Suprapubic skin (tissue), 4 donors: Measurements from ENCODE around the gene COL4A6. TPM values are rescaled to one million over a fixed set of nuclear protein-coding genes. Genes with fewer than 3 reads are reported as not detected.

Source experiments
- DNase-seq, 2 donors: peaks; one replicate each; pipeline ENCODE4 v3.0.0-alpha.2; 2019; ENCODE audit warnings: low spot score in 2 of 2
- H3K27ac ChIP-seq: fragments of 200-600 bp; sonication (generic); one replicate; pipeline ENCODE4 v1.5.1; 2019
- H3K27me3 ChIP-seq: fragments of 200-600 bp; sonication (generic); one replicate; pipeline ENCODE4 v1.5.1; 2019
- H3K36me3 ChIP-seq: fragments of 200-600 bp; sonication (generic); one replicate; pipeline ENCODE4 v1.5.1; 2019
- H3K4me1 ChIP-seq: fragments of 200-600 bp; sonication (generic); one replicate; pipeline ENCODE4 v1.5.1; 2019
- H3K4me3 ChIP-seq: fragments of 200-600 bp; sonication (generic); one replicate; pipeline ENCODE4 v1.5.1; 2019; ENCODE audit warnings: mild to moderate bottlenecking
- H3K9me3 ChIP-seq: fragments of 200-600 bp; sonication (generic); one replicate; pipeline ENCODE4 v1.5.1; 2019
- CTCF ChIP-seq, 2 donors: fragments of 200-600 bp in 1 of 2; fragments of 450-650 bp in 1 of 2; sonication (generic) in 1 of 2; IDR thresholded peaks; one replicate each; pipeline ENCODE4 v1.5.1; 2016 to 2019; ENCODE audit warnings: antibody characterized with exemption in 2 of 2, mild to moderate bottlenecking in 1 of 2, moderate library complexity in 1 of 2
- EP300 ChIP-seq: sonication (generic); formaldehyde crosslinking; IDR thresholded peaks from one replicate; pipeline ENCODE4 v1.6.1; 2017; ENCODE audit warnings: antibody characterized with exemption
- POLR2A ChIP-seq, 2 donors: fragments of 450-650 bp; IDR thresholded peaks; one replicate each; pipeline ENCODE4 v1.6.1; 2017; ENCODE audit warnings: antibody characterized with exemption in 2 of 2, mild to moderate bottlenecking in 2 of 2, moderate library complexity in 2 of 2
- POLR2AphosphoS5 ChIP-seq, 3 donors: sonication (generic); formaldehyde crosslinking; IDR thresholded peaks; one replicate each; pipeline ENCODE4 v1.6.1; 2017; ENCODE audit warnings: antibody characterized with exemption in 3 of 3
- WGBS: methylation state at CpG from one replicate; pipeline ENCODE4 v1.1.5; 2018; 5-methylcytosine and 5-hydroxymethylcytosine counted together
- total RNA-seq, 4 donors: library from RNA; depleted of rRNA; stranded (reverse); fragments of >200 nt; gene quantifications; one replicate each; pipeline ENCODE4 v1.1.0, GENCODE V29; 2016

Gene COL4A6
- total RNA-seq, 4 donors from 2014 or later = 14.9 to 20.7 (median 16.5) TPM

- WGBS = 16% methylated on average over 11 of the region's 11 CpGs
- H3K27me3 ChIP-seq = no peaks in the 10 kb centered on the region
- no peaks in the 10 kb centered on the region for H3K9me3 ChIP-seq
- H3K36me3 ChIP-seq = no peaks in the 10 kb centered on the region
- peaks cover 10% of the 10 kb centered on the region for H3K4me1 ChIP-seq
- H3K27ac ChIP-seq = no peak overlapping the region
- H3K4me3 ChIP-seq = no peak overlapping the region
- DNase-seq = no peak
- TF ChIP-seq CTCF (IDR thresholded peaks at IDR 0.05) (peak in 1 of 2 donors; percentile 25), POLR2AphosphoS5 (IDR thresholded peaks at IDR 0.05) (no peak)
Measured at GRCh38 chrX:108224727-108225621, 213.2 kb downstream of the COL4A6 start.

- Histone ChIP-seq H3K4me3 (no peak overlapping the region), H3K9me3 (no peaks in the 10 kb centered on the region), H3K27me3 (no peaks in the 10 kb centered on the region), H3K27ac (no peak overlapping the region), H3K4me1 (peaks cover 10% of the 10 kb centered on the region), H3K36me3 (no peaks in the 10 kb centered on the region)
- 83% methylated on average over 2 of the region's 2 CpGs for WGBS
- DNase-seq = no peak
- TF ChIP-seq CTCF (IDR thresholded peaks at IDR 0.05) = no peak
- TF ChIP-seq POLR2A (IDR thresholded peaks at IDR 0.05) = no peak
- TF ChIP-seq EP300 = no peak
- no peak for TF ChIP-seq POLR2AphosphoS5 (IDR thresholded peaks at IDR 0.05)
Measured at GRCh38 chrX:108224218-108224617, 214.0 kb downstream of the COL4A6 start.

GRCh38 chrX:108223585-108223984 is 214.6 kb downstream of the COL4A6 start:
- H3K27me3 ChIP-seq = no peaks in the 10 kb centered on the region
- WGBS = 59% methylated on average over 5 of the region's 5 CpGs
- H3K4me3 ChIP-seq = no peak overlapping the region
- TF ChIP-seq POLR2AphosphoS5 (IDR thresholded peaks at IDR 0.05) = no peak
- TF ChIP-seq EP300 = no peak
- no peak for TF ChIP-seq CTCF (IDR thresholded peaks at IDR 0.05)
- TF ChIP-seq POLR2A (IDR thresholded peaks at IDR 0.05) = no peak
- DNase-seq = no peak
- no peak overlapping the region for H3K27ac ChIP-seq
- no peaks in the 10 kb centered on the region for H3K36me3 ChIP-seq
- H3K4me1 ChIP-seq = peaks cover 10% of the 10 kb centered on the region
- H3K9me3 ChIP-seq = no peaks in the 10 kb centered on the region

GRCh38 chrX:108221301-108221864 is 216.8 kb downstream of the COL4A6 start:
- DNase-seq = no peak
- Histone ChIP-seq H3K36me3 (no peaks in the 10 kb centered on the region), H3K27me3 (no peaks in the 10 kb centered on the region), H3K4me3 (no peak overlapping the region), H3K4me1 (peaks cover 10% of the 10 kb centered on the region), H3K27ac (no peak overlapping the region), H3K9me3 (no peaks in the 10 kb centered on the region)
- WGBS = 48% methylated on average over 7 of the region's 7 CpGs
- TF ChIP-seq POLR2AphosphoS5 (IDR thresholded peaks at IDR 0.05) = no peak
- TF ChIP-seq EP300 = no peak
- no peak for TF ChIP-seq CTCF (IDR thresholded peaks at IDR 0.05)
- TF ChIP-seq POLR2A (IDR thresholded peaks at IDR 0.05) = no peak

GRCh38 chrX:108219949-108220601 is 218.1 kb downstream of the COL4A6 start:
- H3K27ac ChIP-seq = no peak overlapping the region
- no peak for DNase-seq

More at GRCh38 chrX:108219949-108220601, 218.1 kb downstream of the COL4A6 start:
- 80% methylated on average over 5 of the region's 5 CpGs for WGBS
- TF ChIP-seq POLR2AphosphoS5 (IDR thresholded peaks at IDR 0.05) (no peak), POLR2A (IDR thresholded peaks at IDR 0.05) (no peak), CTCF (IDR thresholded peaks at IDR 0.05) (no peak), EP300 (no peak)
- no peaks in the 10 kb centered on the region for H3K27me3 ChIP-seq
- H3K36me3 ChIP-seq = no peaks in the 10 kb centered on the region
- no peak overlapping the region for H3K4me3 ChIP-seq
- H3K9me3 ChIP-seq = no peaks in the 10 kb centered on the region
- peaks cover 6% of the 10 kb centered on the region for H3K4me1 ChIP-seq
